ENCODE results near the gene HCN4. TPM values are rescaled to one million over a fixed set of nuclear protein-coding genes. Genes with fewer than 3 reads are reported as not detected.

The HCN4 gene
- polyA plus RNA-seq, 3 donors: 0.87 to 1.2 (median 1.1) TPM

GRCh38 chr15:73383310-73384189, 14.8 kb upstream of the HCN4 start:
- peak in 2 of 11 donors; percentile 31 to 59 for DNase-seq (ENCODE audit: extremely low read depth in 1 of 11, low read depth in 9 of 11, low spot score in 4 of 11)

GRCh38 chr15:73382115-73382514, 13.4 kb upstream of the HCN4 start:
- DNase-seq (ENCODE audit: extremely low read depth in 1 of 11, low read depth in 9 of 11, low spot score in 4 of 11): no peak

GRCh38 chr15:73380661-73381060, 11.9 kb upstream of the HCN4 start:
- no peak for DNase-seq (ENCODE audit: extremely low read depth in 1 of 11, low read depth in 9 of 11, low spot score in 4 of 11)

- no peak for DNase-seq (ENCODE audit: extremely low read depth in 1 of 11, low read depth in 9 of 11, low spot score in 4 of 11)
Measured at GRCh38 chr15:73378089-73378488, 9.3 kb upstream of the HCN4 start.

- DNase-seq (ENCODE audit: extremely low read depth in 1 of 11, low read depth in 9 of 11, low spot score in 4 of 11): no peak
Measured at GRCh38 chr15:73375755-73376305, 7.1 kb upstream of the HCN4 start.

- DNase-seq (ENCODE audit: extremely low read depth in 1 of 11, low read depth in 9 of 11, low spot score in 4 of 11): no peak
Measured at GRCh38 chr15:73375012-73375411, 6.3 kb upstream of the HCN4 start.

GRCh38 chr15:73374604-73375003, 5.8 kb upstream of the HCN4 start:
- DNase-seq (ENCODE audit: extremely low read depth in 1 of 11, low read depth in 9 of 11, low spot score in 4 of 11): no peak

- DNase-seq (ENCODE audit: extremely low read depth in 1 of 11, low read depth in 9 of 11, low spot score in 4 of 11): no peak
Measured at GRCh38 chr15:73373221-73373620, 4.5 kb upstream of the HCN4 start.

GRCh38 chr15:73371812-73372211, 3.1 kb upstream of the HCN4 start:
- DNase-seq (ENCODE audit: extremely low read depth in 1 of 11, low read depth in 9 of 11, low spot score in 4 of 11): no peak

GRCh38 chr15:73370151-73370550, 1.4 kb upstream of the HCN4 start:
- no peak for DNase-seq (ENCODE audit: extremely low read depth in 1 of 11, low read depth in 9 of 11, low spot score in 4 of 11)

GRCh38 chr15:73369154-73369694, 466 bp upstream of the HCN4 start:
- DNase-seq (ENCODE audit: extremely low read depth in 1 of 11, low read depth in 9 of 11, low spot score in 4 of 11): no peak

GRCh38 chr15:73367624-73368300, 996 bp downstream of the HCN4 start:
- no peak for DNase-seq (ENCODE audit: extremely low read depth in 1 of 11, low read depth in 9 of 11, low spot score in 4 of 11)

GRCh38 chr15:73366766-73367623, 1.8 kb downstream of the HCN4 start:
- DNase-seq (ENCODE audit: extremely low read depth in 1 of 11, low read depth in 9 of 11, low spot score in 4 of 11): no peak

- DNase-seq (ENCODE audit: extremely low read depth in 1 of 11, low read depth in 9 of 11, low spot score in 4 of 11): no peak
Measured at GRCh38 chr15:73364070-73364469, 4.7 kb downstream of the HCN4 start.

- peak in 2 of 11 donors; percentile 39 to 43 for DNase-seq (ENCODE audit: extremely low read depth in 1 of 11, low read depth in 9 of 11, low spot score in 4 of 11)
Measured at GRCh38 chr15:73362900-73363299, 5.9 kb downstream of the HCN4 start.

GRCh38 chr15:73361337-73361736, 7.4 kb downstream of the HCN4 start:
- no peak for DNase-seq (ENCODE audit: extremely low read depth in 1 of 11, low read depth in 9 of 11, low spot score in 4 of 11)

GRCh38 chr15:73359651-73360050, 9.1 kb downstream of the HCN4 start:
- DNase-seq (ENCODE audit: extremely low read depth in 1 of 11, low read depth in 9 of 11, low spot score in 4 of 11): no peak

GRCh38 chr15:73357999-73358665, 10.6 kb downstream of the HCN4 start:
- peak in 3 of 11 donors; percentile 51 to 69 (median 51) for DNase-seq (ENCODE audit: extremely low read depth in 1 of 11, low read depth in 9 of 11, low spot score in 4 of 11)

Data from renal cortex interstitium (tissue), 11 donors.